Measurements from ENCODE around the gene GTF2IRD1.
A peak's percentile ranks its signal among the peaks of the same experiment; 100 is the strongest.
"Not testable (repeated sequence)": the region's sequence is repeated elsewhere in the genome, so short reads cannot be mapped to it uniquely, and the experiment has no call there.

Gene GTF2IRD1

GRCh38 chr7:74470504-74470903 is 16.8 kb downstream of the GTF2IRD1 start:
- DNase-seq (ENCODE audit: low read depth): no peak

GRCh38 chr7:74473116-74473515 is 19.4 kb downstream of the GTF2IRD1 start:
- DNase-seq (ENCODE audit: low read depth): no peak

GRCh38 chr7:74474271-74474865 is 20.7 kb downstream of the GTF2IRD1 start:
- DNase-seq (ENCODE audit: low read depth): no peak

- no peak for DNase-seq (ENCODE audit: low read depth)
Measured at GRCh38 chr7:74475243-74475986, 21.7 kb downstream of the GTF2IRD1 start.

GRCh38 chr7:74475987-74476350 is 22.3 kb downstream of the GTF2IRD1 start:
- DNase-seq (ENCODE audit: low read depth): no peak

- no peak for DNase-seq (ENCODE audit: low read depth)
Measured at GRCh38 chr7:74476626-74477025, 22.9 kb downstream of the GTF2IRD1 start.

GRCh38 chr7:74478671-74479065 is 25.0 kb downstream of the GTF2IRD1 start:
- DNase-seq (ENCODE audit: low read depth): no peak

- DNase-seq (ENCODE audit: low read depth): peak; percentile 58
Measured at GRCh38 chr7:74479066-74479781, 25.5 kb downstream of the GTF2IRD1 start.

GRCh38 chr7:74479961-74480829 is 26.5 kb downstream of the GTF2IRD1 start:
- DNase-seq (ENCODE audit: low read depth): peak; percentile 95

- peak; percentile 89 for DNase-seq (ENCODE audit: low read depth)
Measured at GRCh38 chr7:74480861-74481417, 27.2 kb downstream of the GTF2IRD1 start.

- peak; percentile 22 for DNase-seq (ENCODE audit: low read depth)
Measured at GRCh38 chr7:74481458-74482196, 27.9 kb downstream of the GTF2IRD1 start.

- DNase-seq (ENCODE audit: low read depth): no peak
Measured at GRCh38 chr7:74482197-74482467, 28.4 kb downstream of the GTF2IRD1 start.

GRCh38 chr7:74482629-74483401 is 29.1 kb downstream of the GTF2IRD1 start:
- peak; percentile 97 for DNase-seq (ENCODE audit: low read depth)

- DNase-seq (ENCODE audit: low read depth): peak; percentile 52
Measured at GRCh38 chr7:74483402-74484336, 30.0 kb downstream of the GTF2IRD1 start.

- DNase-seq (ENCODE audit: low read depth): no peak
Measured at GRCh38 chr7:74485611-74486010, 31.9 kb downstream of the GTF2IRD1 start.

GRCh38 chr7:74488518-74489030 is 34.9 kb downstream of the GTF2IRD1 start:
- not testable (repeated sequence) for DNase-seq (ENCODE audit: low read depth)

GRCh38 chr7:74489997-74490945 is 36.6 kb downstream of the GTF2IRD1 start:
- no peak for DNase-seq (ENCODE audit: low read depth)

GRCh38 chr7:74491490-74491889 is 37.8 kb downstream of the GTF2IRD1 start:
- DNase-seq (ENCODE audit: low read depth): not testable (repeated sequence)
